Endothelial cell of hepatic sinusoid (primary cell): ENCODE measurements around the gene MPST.

Source experiments
- in situ Hi-C: cut with HindIII; loops from 2 replicates; pipeline ENCODE4 v1.10.0; 2017; ENCODE audit warnings: low sequenced_read_pairs

Gene MPST

DNA sequence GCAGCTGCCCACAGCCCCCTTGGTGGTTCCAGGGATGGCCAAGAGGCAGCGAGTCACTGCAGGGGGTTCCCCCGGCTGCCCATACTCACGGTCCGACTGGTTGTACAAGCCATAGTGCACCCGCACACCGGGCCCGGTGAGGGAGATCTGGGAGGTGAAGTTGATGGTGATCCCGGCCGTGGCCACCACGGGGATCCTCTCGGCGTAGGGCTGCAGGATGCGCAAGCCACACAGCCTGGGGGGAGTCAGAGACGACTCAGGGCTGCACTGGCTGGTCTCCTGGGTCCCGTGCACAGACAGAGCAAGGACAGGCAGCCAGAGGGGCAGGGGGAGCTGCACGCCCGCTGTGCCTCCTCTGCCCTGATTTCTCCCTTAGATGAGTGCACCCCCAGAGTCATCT is 55.5 kb downstream of the MPST start:
- in situ Hi-C loops = loop anchor here (5.0 kb wide), 1 partner anchor 47 kb away; no protein-coding TSS in a partner anchor

DNA sequence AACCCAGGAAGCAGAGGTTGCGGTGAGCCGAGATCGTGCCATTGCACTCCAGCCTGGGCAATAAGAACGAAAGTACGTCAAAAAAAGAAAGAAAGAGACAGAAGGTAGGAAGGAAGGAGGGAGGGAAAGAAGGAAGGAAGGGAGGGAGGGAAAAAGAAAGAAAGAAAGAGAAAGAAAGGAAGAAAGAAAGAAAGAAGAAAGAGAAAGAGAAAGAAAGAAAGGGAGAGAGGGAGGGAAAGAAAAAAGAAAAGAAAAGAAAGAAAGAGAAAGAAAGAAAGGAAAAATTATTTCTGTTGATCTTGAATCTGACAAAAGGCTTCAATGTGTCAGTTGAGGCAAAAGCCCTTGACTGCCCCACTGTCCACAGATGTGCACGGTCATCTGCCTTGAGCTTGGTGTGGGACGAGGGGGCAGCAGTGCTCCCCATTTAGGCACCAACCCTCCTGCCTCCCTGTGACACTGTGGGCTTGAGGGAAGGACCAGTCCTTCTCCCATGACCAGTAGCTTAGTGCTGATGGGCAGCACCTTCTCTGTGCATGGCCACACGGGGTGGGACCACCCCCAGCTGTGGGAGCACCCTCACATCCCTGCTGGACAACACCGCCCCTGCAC is 56.4 kb downstream of the MPST start:
- in situ Hi-C loops = loop anchor here (5.0 kb wide), 1 partner anchor 46 kb away; no protein-coding TSS in a partner anchor

DNA sequence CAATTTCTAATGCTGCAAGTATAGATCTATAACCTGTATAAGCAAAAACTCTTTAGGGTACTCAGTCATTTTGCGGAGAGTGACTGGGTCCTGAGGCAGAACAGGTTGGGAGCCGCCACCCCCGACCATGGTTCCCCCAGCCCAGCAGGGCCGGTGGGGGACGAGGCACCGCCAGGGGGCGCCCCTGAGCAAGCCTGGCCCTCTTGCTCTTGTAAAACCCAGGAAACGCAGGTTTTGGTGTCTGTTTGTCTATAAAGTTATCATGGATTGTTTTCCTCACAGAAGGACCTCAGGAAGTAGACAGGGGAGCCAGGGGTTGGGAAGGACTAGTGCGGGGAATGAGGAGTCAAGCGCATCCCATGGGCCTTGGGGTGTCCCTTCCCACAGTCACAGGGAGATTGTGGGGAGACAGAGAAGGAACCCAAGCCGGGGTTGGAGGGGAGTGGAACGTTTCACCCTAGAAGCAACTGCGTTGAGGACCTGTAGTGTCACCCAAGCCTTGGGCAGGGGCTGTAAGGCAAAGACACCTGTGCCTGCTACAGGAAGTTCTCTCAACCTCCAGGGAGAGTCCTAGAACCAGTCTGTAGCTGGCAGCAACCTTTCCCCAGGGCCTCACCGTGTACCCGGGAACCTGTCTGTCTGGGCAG is 58.4 kb downstream of the MPST start:
- in situ Hi-C loops = loop anchor here (5.0 kb wide), 1 partner anchor 44 kb away; no protein-coding TSS in a partner anchor

DNA sequence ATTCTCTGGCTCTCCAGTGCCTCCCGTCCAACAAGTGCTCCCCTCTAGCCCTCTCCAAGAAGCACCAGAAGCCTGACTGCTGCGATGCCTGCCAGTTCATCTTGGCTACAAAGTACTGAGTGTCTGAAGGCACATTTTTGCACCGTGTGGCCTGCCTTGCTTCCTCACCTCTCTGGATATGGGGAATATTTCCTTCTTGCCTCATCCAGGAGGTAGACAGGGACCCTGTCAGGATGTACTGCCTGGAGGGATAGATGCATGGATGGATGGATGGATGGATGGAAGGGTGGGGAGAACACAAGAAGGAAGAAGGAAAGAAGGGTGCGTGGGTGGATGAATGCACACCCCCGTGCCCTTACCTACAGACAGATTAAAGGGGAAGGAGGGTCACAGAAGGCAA is 59.6 kb downstream of the MPST start:
- in situ Hi-C loops = loop anchor here (5.0 kb wide), 1 partner anchor 43 kb away; no protein-coding TSS in a partner anchor
